HUES6 (cell line): ENCODE measurements around the gene RNF145.

Source experiments
- H3K27ac ChIP-seq: 2 replicates; pipeline ENCODE4 v1.7.0; 2013; ENCODE audit warnings: low read depth, mild to moderate bottlenecking, low read length, inconsistent platforms
- H3K27me3 ChIP-seq: 2 replicates; pipeline ENCODE4 v1.6.1; 2013; ENCODE audit warnings: low read length; ENCODE audit not compliant: control insufficient read depth, insufficient read depth
- H3K36me3 ChIP-seq: 2 replicates; pipeline ENCODE4 v1.6.1; 2013; ENCODE audit warnings: low read length; ENCODE audit not compliant: control insufficient read depth, insufficient read depth
- H3K4me1 ChIP-seq: 2 replicates; pipeline ENCODE4 v1.6.1; 2013; ENCODE audit warnings: low read length; ENCODE audit not compliant: control insufficient read depth, insufficient read depth
- H3K4me3 ChIP-seq: 2 replicates; pipeline ENCODE4 v1.5.1; 2013; ENCODE audit warnings: low read depth, low read length
- H3K9ac ChIP-seq: one replicate; pipeline ENCODE4 v1.6.1; 2013; ENCODE audit warnings: mild to moderate bottlenecking, low read length
- H3K9me3 ChIP-seq: 2 replicates; pipeline ENCODE4 v1.6.1; 2013; ENCODE audit warnings: low read depth, low read length; ENCODE audit not compliant: control insufficient read depth, insufficient read depth

RNF145 gene

DNA sequence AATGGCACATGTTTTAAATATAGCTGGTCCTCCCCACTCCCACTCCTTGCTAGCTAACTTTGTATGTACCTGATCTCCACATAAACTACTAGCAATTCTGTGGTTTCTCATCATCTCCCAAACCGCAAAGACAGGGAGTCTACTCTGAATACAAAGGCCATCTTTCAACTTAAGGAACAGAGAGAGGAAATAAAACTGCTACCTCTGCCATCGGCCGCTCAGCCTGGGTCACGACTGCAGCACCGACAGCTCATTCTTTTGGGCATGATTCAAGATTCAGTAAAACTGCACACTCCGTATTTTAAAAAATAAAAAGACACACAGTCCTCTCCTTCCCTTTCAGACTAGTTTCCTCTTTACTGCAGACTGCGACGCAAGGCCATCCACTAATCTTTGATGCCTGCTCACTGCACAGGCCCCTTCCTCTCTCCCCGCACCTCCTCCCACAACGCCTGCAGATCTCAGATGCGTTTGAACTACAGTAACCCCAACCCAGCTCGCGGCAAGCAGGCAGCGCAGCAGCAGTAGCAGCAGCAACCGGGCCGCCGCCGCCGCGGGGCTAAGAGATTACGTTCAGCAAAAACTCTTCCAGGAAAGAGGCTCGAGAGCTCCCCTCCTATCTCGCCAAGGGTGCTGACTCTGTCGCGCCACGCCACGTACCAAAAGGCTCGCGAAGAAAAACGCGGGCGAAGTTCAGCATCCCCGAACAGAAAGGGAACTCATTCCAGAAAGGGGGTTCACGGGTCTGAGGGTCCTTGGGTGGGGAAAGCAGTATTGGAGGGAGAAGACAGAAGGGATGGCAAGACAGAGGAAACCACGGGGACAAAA, 1.5 kb downstream of the RNF145 start:
- Histone ChIP-seq H3K27ac (no peak overlapping the region; the same call in 1 of the 2 replicates), H3K4me1 (peaks cover 20% of the 10 kb centered on the region), H3K9me3 (no peaks in the 10 kb centered on the region), H3K4me3 (peak overlapping the region; percentile 89), H3K36me3 (no peaks in the 10 kb centered on the region), H3K27me3 (peaks cover 8% of the 10 kb centered on the region; the same call in 1 of the 2 replicates), H3K9ac (peak overlapping the region; percentile 72)

DNA sequence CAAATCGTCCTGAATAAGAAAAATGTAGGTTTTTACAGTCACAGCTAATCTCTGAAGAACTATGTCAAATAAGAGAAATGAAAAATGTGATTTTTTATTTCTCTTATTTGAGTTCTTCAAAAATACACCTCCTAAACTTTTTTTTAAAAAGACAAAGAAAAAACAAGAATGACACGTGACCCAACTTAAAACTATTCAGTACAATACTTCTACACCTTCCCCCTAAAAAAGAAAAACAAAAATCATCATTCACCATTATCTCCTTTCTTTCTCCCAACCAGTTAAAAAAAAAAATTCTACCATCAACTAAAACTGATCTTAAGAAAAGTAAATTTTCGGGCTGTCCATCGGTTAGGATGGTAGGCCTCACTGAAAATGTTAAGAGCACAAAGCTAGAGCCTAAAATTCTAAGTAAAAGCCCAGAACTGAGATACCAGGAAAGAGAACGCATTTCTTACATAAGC, 2.1 kb downstream of the RNF145 start:
- Histone ChIP-seq H3K4me3 (peak overlapping the region; percentile 89), H3K27me3 (peaks cover 8% of the 10 kb centered on the region; the same call in 1 of the 2 replicates), H3K9ac (peak overlapping the region; percentile 72), H3K36me3 (no peaks in the 10 kb centered on the region), H3K9me3 (no peaks in the 10 kb centered on the region), H3K4me1 (peaks cover 20% of the 10 kb centered on the region), H3K27ac (no peak overlapping the region)

DNA sequence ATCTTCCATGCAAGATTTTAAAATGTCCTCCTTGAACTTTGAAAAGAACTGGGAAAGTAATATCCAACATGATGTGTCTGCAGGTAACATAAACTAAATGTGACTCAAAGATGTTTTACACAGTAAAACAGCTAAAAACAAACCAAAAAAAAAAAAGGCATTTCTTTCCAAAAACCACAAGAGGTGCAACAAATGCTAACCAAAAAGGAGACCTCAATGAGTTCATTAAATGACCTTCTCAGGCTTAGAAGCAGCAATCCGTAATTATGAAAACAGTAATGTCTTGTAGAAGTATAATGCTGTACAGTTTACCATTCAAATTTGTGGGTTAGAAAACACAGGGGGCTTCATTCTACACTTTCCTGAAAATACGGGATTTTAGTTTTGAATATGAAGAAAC, 2.5 kb downstream of the RNF145 start:
- H3K27me3 ChIP-seq = peaks cover 8% of the 10 kb centered on the region; the same call in 1 of the 2 replicates
- no peaks in the 10 kb centered on the region for H3K9me3 ChIP-seq
- no peak overlapping the region for H3K27ac ChIP-seq
- no peak overlapping the region for H3K9ac ChIP-seq
- H3K4me3 ChIP-seq = peak overlapping the region; percentile 89; the same call in 1 of the 2 replicates
- peaks cover 19% of the 10 kb centered on the region for H3K4me1 ChIP-seq
- no peaks in the 10 kb centered on the region for H3K36me3 ChIP-seq

DNA sequence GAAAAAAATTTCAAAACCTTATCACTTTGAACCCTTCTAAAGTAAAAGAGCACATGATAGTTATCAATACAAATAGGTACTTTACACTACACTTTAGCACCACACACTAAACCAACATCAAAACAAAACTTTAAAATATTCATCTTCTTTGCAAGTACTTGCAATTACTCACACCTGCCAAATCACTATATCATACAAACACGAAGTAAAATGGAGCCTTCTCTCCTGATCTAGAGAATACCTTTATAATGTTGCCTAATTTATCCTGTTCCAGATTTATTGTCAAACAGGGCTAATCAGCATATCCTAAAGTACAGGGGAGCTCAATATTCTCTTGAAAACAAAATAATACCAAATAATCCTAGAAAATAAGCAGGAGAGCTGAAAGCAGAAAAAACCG, 3.0 kb downstream of the RNF145 start:
- peak overlapping the region; percentile 89; the same call in 1 of the 2 replicates for H3K4me3 ChIP-seq
- H3K9ac ChIP-seq = no peak overlapping the region
- H3K27ac ChIP-seq = no peak overlapping the region

DNA sequence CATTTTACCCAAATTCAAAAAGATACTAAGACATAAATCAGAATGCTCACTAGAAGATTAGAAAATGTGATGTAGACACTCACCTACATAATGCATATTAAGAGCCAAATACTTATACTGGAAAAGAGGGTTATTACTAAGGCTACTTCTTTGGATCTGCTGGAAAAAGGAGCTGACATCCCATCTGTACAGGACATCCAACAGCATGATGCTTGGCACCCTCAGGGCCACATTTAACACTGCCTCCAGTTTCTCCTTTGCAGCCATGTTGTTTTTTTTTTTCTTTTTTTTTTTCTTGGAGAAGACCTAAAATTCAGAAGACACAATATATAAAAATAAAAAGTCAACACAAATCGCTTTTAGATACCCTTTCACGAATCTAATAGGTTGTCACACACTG, 6.0 kb downstream of the RNF145 start:
- no peak overlapping the region for H3K9ac ChIP-seq
- peaks cover 6% of the 10 kb centered on the region; the same call in 1 of the 2 replicates for H3K4me1 ChIP-seq
- H3K27ac ChIP-seq = no peak overlapping the region
- H3K36me3 ChIP-seq = no peaks in the 10 kb centered on the region
- no peaks in the 10 kb centered on the region for H3K9me3 ChIP-seq
- no peak overlapping the region for H3K4me3 ChIP-seq
- H3K27me3 ChIP-seq = no peaks in the 10 kb centered on the region

More for the DNA sequence above, 3.0 kb downstream of the RNF145 start:
- peaks cover 15% of the 10 kb centered on the region for H3K4me1 ChIP-seq
- H3K36me3 ChIP-seq = no peaks in the 10 kb centered on the region
- no peaks in the 10 kb centered on the region for H3K9me3 ChIP-seq
- H3K27me3 ChIP-seq = peaks cover 8% of the 10 kb centered on the region; the same call in 1 of the 2 replicates

DNA sequence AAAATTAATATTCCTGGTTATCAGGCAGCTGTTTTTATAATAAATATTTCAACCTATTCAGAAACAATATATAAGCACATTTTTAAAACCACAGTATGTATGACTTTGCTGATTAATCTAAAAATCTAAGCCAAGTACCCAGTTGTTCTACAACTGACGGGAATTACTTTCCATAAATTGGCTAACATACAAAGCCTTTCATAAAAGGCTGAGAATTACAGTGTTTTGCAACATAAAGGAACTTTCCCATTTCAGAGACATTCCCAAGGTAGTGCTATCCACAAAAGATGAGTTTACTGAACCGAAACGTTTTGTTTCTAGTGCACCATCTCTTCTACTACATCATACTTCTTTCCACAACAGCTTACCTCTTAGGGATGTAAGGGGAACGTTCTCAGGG, 7.2 kb downstream of the RNF145 start:
- H3K9ac ChIP-seq = no peak overlapping the region
- H3K4me3 ChIP-seq = no peak overlapping the region
- H3K36me3 ChIP-seq = peaks cover 3% of the 10 kb centered on the region; the same call in 1 of the 2 replicates
- H3K9me3 ChIP-seq = no peaks in the 10 kb centered on the region
- no peak overlapping the region for H3K27ac ChIP-seq
- H3K4me1 ChIP-seq = peaks cover 6% of the 10 kb centered on the region; the same call in 1 of the 2 replicates
- H3K27me3 ChIP-seq = no peaks in the 10 kb centered on the region

DNA sequence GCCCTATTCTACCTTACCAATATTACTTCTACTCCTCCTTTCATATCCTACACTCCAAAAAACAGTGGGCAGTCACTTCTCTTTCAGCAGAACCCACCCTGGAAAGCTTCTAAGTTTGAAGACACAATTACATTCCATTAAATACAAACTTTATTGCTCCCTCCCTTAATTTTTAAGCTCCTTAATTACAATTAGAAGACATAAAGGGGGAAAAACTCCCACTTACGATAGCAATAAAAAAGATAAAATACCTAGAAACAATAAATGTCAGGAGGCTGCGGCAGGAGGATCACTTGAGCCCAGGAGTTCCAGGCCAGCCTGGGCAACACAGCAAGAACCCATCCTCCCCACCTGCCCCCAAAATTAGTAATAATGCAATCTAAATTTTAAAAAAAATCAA, 9.6 kb downstream of the RNF145 start:
- Histone ChIP-seq H3K36me3 (peaks cover 3% of the 10 kb centered on the region; the same call in 1 of the 2 replicates), H3K27me3 (no peaks in the 10 kb centered on the region), H3K27ac (no peak overlapping the region), H3K9ac (no peak overlapping the region), H3K9me3 (no peaks in the 10 kb centered on the region), H3K4me3 (no peak overlapping the region), H3K4me1 (no peaks in the 10 kb centered on the region)

DNA sequence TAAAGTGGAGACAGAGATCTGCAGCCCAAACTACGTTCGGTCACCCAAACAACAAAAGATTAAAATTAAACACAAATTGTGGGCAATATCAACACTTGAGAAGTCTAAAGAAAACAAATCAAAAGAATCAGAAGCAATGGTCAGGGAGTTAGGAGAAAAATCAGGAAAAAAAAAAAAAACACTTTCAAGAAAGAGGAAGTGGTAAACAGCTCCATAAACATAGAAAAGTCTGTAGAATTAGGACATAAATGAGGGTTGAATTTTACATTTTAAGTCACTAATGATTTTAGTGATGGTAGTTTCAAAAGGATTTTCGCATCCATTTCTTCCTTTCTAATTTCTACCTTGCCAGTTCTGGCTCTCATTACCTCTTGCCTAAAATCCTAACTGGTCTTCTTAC, 10.1 kb downstream of the RNF145 start:
- no peak overlapping the region for H3K27ac ChIP-seq
- H3K36me3 ChIP-seq = peaks cover 7% of the 10 kb centered on the region; the same call in 1 of the 2 replicates

DNA sequence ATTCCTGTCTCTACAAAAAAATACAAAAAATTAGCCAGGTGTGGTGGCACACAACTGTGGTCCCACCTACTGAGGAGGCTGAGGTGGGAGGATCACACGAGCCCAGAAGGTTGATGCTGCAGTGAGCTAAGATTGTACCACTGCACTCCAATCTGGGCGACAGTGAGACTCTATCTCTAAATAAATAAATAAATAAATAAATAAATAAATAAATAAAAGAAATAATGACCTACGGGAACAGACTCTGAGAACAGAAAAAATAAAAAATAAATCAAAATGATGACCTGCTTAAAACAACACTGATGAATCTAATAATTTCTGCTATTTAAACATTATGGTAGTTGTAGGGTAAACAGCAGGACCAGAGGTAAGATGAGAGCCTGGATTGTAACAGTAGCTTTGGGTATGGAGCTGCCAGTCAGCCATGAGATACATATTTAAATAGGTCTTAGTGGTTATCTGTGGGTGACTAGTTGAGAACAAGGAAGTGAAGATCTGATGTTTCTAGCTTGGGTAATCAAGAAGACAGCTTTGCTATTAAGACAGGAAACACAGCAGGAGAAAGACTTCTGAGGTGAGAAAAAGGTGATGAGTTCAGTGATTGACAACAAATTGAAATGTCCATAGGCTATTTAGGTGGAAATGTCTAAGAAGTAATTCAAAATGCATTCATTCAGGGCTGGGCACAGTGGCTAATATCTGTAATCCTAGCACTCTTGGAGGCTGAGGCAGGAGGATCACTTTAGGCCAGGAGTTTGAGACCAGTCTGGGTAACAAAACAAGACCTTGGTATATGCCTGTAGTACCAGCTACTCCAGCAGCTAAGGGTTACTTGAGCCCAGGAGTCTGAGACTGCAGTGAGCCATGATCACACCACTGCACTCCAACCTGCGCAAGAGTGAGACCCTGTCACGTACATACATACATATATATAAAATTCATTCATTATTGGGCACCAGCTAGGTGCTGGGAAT, 11.0 kb downstream of the RNF145 start:
- H3K36me3 ChIP-seq = peaks cover 11% of the 10 kb centered on the region

More for the DNA sequence above, 10.1 kb downstream of the RNF145 start:
- Histone ChIP-seq H3K4me3 (no peak overlapping the region), H3K9me3 (no peaks in the 10 kb centered on the region), H3K27me3 (no peaks in the 10 kb centered on the region), H3K9ac (no peak overlapping the region), H3K4me1 (no peaks in the 10 kb centered on the region)

DNA sequence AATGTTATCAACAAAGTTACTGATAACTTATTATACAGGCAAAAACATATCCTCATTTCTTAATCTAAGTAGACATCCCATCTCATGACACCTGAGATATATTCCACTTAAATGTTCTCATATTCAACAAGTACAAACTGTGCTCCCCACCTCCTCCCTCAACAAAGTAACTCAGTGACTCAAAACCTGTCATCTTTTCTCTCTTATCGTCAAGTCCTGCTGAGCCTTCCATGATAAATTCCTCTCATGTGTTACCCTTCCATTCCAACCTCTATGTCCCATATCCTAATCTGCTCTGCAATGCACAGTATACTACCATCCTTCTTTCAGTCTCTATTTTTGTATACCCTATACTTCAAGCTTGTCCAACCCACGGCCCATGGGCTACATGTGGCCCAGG, 13.6 kb downstream of the RNF145 start:
- Histone ChIP-seq H3K9ac (no peak overlapping the region), H3K27ac (no peak overlapping the region), H3K4me3 (no peak overlapping the region), H3K36me3 (peaks cover 17% of the 10 kb centered on the region), H3K27me3 (no peaks in the 10 kb centered on the region), H3K9me3 (no peaks in the 10 kb centered on the region), H3K4me1 (no peaks in the 10 kb centered on the region)

More for the DNA sequence above, 11.0 kb downstream of the RNF145 start:
- Histone ChIP-seq H3K4me1 (no peaks in the 10 kb centered on the region), H3K9me3 (no peaks in the 10 kb centered on the region), H3K4me3 (no peak overlapping the region), H3K9ac (no peak overlapping the region), H3K27me3 (no peaks in the 10 kb centered on the region), H3K27ac (no peak overlapping the region)
